ENCODE measurements around the gene NMNAT1.

The NMNAT1 gene

GRCh38 chr1:9904596-9904995 is 38.7 kb upstream of the NMNAT1 start:
- TF ChIP-seq CTCF (conservative IDR thresholded peaks at IDR 0.05; ENCODE audit: low read length): no peak
- TF ChIP-seq EZH2phosphoT487 (IDR thresholded peaks at IDR 0.05; ENCODE audit: borderline replicate concordance): no peak
- peaks cover 26% of the 10 kb centered on the region for H3K4me1 ChIP-seq (ENCODE audit: insufficient read depth, low read length, poor library complexity, severe bottlenecking)
- H3K9me3 ChIP-seq (ENCODE audit: insufficient read depth, low read depth, low read length): no peaks in the 10 kb centered on the region
- H3K9ac ChIP-seq (ENCODE audit: low read depth, low read length, poor library complexity, severe bottlenecking): no peak overlapping the region
- peaks cover 6% of the 10 kb centered on the region for H4K20me1 ChIP-seq (ENCODE audit: insufficient read depth, low read length, poor library complexity, severe bottlenecking)
- no peak overlapping the region for H2AFZ ChIP-seq (ENCODE audit: low read length)
- H3F3A ChIP-seq (ENCODE audit: low read depth): no peaks in the 10 kb centered on the region
- H3K4me3 ChIP-seq (ENCODE audit: low read length, poor library complexity, severe bottlenecking): no peak overlapping the region
- H3K36me3 ChIP-seq (ENCODE audit: insufficient read depth, low read length): no peaks in the 10 kb centered on the region
- peaks cover 24% of the 10 kb centered on the region for H3K79me2 ChIP-seq (ENCODE audit: insufficient read depth, low read length)
- H3K9me2 ChIP-seq (replicated peaks; ENCODE audit: low read depth, low read length): no peaks in the 10 kb centered on the region
- H3K27me3 ChIP-seq (ENCODE audit: insufficient read depth, low read length, poor library complexity, severe bottlenecking): no peaks in the 10 kb centered on the region
- H3K4me2 ChIP-seq (ENCODE audit: low read depth, low read length, poor library complexity, severe bottlenecking): no peak overlapping the region

GRCh38 chr1:9905010-9905409 is 38.3 kb upstream of the NMNAT1 start:
- TF ChIP-seq CTCF (conservative IDR thresholded peaks at IDR 0.05; ENCODE audit: low read length) (no peak), EZH2phosphoT487 (IDR thresholded peaks at IDR 0.05; ENCODE audit: borderline replicate concordance) (no peak)
- no peaks in the 10 kb centered on the region for H3K27me3 ChIP-seq (ENCODE audit: insufficient read depth, low read length, poor library complexity, severe bottlenecking)
- no peaks in the 10 kb centered on the region for H3F3A ChIP-seq (ENCODE audit: low read depth)
- no peak overlapping the region for H3K4me2 ChIP-seq (ENCODE audit: low read depth, low read length, poor library complexity, severe bottlenecking)
- no peaks in the 10 kb centered on the region for H3K9me2 ChIP-seq (replicated peaks; ENCODE audit: low read depth, low read length)
- H3K4me1 ChIP-seq (ENCODE audit: insufficient read depth, low read length, poor library complexity, severe bottlenecking): peaks cover 27% of the 10 kb centered on the region
- no peaks in the 10 kb centered on the region for H3K9me3 ChIP-seq (ENCODE audit: insufficient read depth, low read depth, low read length)
- no peak overlapping the region for H2AFZ ChIP-seq (ENCODE audit: low read length)
- H3K36me3 ChIP-seq (ENCODE audit: insufficient read depth, low read length): no peaks in the 10 kb centered on the region
- peaks cover 6% of the 10 kb centered on the region for H4K20me1 ChIP-seq (ENCODE audit: insufficient read depth, low read length, poor library complexity, severe bottlenecking)
- peaks cover 25% of the 10 kb centered on the region for H3K79me2 ChIP-seq (ENCODE audit: insufficient read depth, low read length)
- H3K4me3 ChIP-seq (ENCODE audit: low read length, poor library complexity, severe bottlenecking): no peak overlapping the region
- no peak overlapping the region for H3K9ac ChIP-seq (ENCODE audit: low read depth, low read length, poor library complexity, severe bottlenecking)

- Histone ChIP-seq H2AFZ (ENCODE audit: low read length) (no peak overlapping the region), H3F3A (ENCODE audit: low read depth) (no peaks in the 10 kb centered on the region), H3K36me3 (ENCODE audit: insufficient read depth, low read length) (no peaks in the 10 kb centered on the region), H3K4me2 (ENCODE audit: low read depth, low read length, poor library complexity, severe bottlenecking) (no peak overlapping the region), H3K79me2 (ENCODE audit: insufficient read depth, low read length) (peaks cover 25% of the 10 kb centered on the region), H4K20me1 (ENCODE audit: insufficient read depth, low read length, poor library complexity, severe bottlenecking) (peaks cover 6% of the 10 kb centered on the region), H3K9me3 (ENCODE audit: insufficient read depth, low read depth, low read length) (no peaks in the 10 kb centered on the region), H3K4me1 (ENCODE audit: insufficient read depth, low read length, poor library complexity, severe bottlenecking) (peaks cover 32% of the 10 kb centered on the region), H3K27me3 (ENCODE audit: insufficient read depth, low read length, poor library complexity, severe bottlenecking) (no peaks in the 10 kb centered on the region), H3K9ac (ENCODE audit: low read depth, low read length, poor library complexity, severe bottlenecking) (no peak overlapping the region), H3K9me2 (replicated peaks; ENCODE audit: low read depth, low read length) (no peaks in the 10 kb centered on the region), H3K4me3 (ENCODE audit: low read length, poor library complexity, severe bottlenecking) (no peak overlapping the region)
- TF ChIP-seq CTCF (conservative IDR thresholded peaks at IDR 0.05; ENCODE audit: low read length) (no peak), EZH2phosphoT487 (IDR thresholded peaks at IDR 0.05; ENCODE audit: borderline replicate concordance) (no peak)
Measured at GRCh38 chr1:9906466-9906865, 36.8 kb upstream of the NMNAT1 start.
